ENCODE measurements around the gene TIMP3.
"Not testable (repeated sequence)": the region's sequence is repeated elsewhere in the genome, so short reads cannot be mapped to it uniquely, and the experiment has no call there.

The TIMP3 gene

DNA sequence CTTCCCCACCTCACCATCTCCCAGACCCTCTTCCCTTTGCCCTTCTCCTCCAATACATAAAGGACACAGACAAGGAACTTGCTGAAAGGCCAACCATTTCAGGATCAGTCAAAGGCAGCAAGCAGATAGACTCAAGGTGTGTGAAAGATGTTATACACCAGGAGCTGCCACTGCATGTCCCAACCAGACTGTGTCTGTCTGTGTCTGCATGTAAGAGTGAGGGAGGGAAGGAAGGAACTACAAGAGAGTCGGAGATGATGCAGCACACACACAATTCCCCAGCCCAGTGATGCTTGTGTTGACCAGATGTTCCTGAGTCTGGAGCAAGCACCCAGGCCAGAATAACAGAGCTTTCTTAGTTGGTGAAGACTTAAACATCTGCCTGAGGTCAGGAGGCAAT is 58.2 kb downstream of the TIMP3 start:
- no peak for DNase-seq

- no peak for DNase-seq
Measured at GRCh38 chr22:32861330-32861729, 59.8 kb downstream of the TIMP3 start.

- no peak for DNase-seq
Measured at GRCh38 chr22:32862083-32862482, 60.6 kb downstream of the TIMP3 start.

GRCh38 chr22:32862936-32863661 is 61.6 kb downstream of the TIMP3 start:
- no peak for DNase-seq

DNA sequence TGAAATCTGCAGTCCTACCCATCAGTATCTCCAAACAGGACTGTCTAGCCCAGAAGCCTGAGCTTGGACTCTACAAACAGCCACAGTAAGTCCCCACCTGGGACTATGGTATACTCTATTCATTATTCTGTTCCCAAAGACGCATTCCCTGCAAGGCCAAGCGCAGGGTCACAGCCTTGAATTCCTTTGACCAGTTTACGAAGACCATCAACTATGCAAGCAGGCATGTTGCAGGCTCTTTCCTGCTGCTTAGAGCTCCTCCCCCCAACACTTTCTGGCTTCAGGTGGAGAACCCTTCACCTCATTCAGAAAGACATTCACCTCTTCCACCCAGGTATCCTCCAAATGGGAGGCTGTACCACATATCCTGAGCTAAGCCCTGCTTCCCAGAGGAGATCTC is 62.5 kb downstream of the TIMP3 start:
- no peak for DNase-seq

GRCh38 chr22:32864596-32864995 is 63.1 kb downstream of the TIMP3 start:
- DNase-seq, result no peak

DNA sequence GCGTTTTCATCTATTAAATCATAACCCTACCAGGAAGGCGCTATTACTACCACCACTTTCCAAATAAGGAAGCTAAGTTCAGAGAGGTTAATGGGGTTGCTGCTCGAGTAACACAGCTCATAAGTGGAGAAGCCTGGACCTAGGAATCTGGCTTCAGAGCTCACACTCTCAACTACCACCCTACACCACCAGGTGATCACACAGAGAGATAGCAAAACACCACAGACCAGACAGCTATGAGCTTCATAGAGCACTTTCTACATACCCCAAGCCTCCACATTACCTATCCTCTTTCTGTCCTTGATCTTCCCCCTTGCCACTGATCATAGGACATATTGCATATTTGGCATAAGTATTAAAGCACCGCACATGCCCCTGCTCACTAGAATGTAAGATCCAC is 65.4 kb downstream of the TIMP3 start:
- DNase-seq, result no peak

- no peak for DNase-seq
Measured at GRCh38 chr22:32868946-32869345, 67.4 kb downstream of the TIMP3 start.

GRCh38 chr22:32870474-32870873 is 69.0 kb downstream of the TIMP3 start:
- no peak for DNase-seq

DNA sequence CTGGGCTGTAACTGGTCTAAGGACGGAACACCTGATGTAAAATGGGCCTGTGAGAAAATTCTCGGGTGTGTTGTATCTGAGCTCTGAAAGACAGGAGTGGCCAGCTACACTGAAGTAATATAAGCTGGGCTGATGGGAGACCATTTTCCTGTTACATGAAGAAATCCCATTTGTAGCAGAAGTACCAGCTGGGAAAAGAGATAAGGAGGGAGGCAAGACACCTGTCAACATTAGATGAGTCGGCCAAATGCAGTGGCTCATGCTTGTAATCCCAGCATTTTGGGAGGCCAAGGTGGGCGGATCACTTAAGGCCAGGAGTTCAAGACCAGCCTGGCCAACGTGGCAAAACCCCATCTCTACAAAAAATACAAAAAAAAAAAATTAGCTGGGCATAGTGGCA is 72.1 kb downstream of the TIMP3 start:
- not testable (repeated sequence) for DNase-seq

DNA sequence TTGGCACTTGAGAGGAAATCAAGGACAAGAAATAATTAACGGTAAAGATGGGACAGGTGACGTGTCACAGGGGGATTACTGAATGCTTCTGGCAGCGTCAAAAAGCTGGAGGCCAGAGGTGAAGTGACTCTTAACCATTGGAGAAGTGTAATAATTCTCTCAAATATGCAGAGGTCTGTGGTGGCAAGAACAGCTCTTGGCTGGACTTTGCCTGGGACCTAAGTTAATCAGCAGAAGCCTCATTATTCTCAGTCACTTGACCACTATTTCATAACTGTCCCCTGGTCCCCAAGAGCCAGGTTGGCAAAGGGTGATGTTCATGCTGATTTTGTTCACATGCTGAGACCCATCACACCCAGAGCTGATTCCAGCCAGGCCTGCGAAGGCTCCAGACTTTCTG is 72.9 kb downstream of the TIMP3 start:
- DNase-seq, result no peak

- no peak for DNase-seq
Measured at GRCh38 chr22:32874976-32875375, 73.5 kb downstream of the TIMP3 start.

DNA sequence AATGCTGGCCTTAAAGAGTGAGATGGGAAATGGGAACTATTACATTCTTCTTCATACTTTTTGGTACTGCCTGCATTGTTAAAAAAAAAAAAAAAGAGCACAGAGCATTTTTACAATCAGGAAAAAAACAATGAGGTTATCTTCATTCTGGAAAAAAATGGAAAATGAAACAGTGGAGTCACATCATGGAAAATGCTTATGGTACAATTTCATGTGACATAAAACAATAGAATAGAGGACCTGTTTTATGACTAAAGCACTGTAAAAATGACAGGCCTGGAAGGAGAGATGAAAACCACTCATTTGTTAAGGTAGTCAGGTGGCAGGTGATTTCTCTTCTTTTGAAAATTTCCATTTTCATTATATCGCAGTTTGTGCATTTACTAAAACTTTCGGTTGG is 75.0 kb downstream of the TIMP3 start:
- no peak for DNase-seq

GRCh38 chr22:32877196-32877595 is 75.7 kb downstream of the TIMP3 start:
- DNase-seq, result no peak

DNA sequence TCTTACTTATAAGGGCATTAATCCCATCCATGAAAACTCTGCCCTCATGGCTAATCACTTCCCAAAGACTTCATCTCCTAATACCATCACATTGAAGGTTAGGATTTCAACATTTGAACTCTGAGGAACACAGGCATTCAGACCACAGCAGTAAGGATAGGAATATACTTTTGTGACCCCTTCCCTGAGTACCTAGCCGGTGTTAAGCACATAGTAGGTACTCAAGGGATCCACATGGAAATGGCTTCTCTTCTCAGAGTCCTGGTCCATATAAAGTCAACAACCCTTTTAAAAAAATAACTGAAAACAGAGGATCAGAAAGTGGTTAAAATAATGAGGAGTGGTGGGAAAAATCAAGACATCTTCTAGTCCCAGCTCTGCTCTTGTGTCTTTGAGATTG is 78.0 kb downstream of the TIMP3 start:
- DNase-seq, result no peak

GRCh38 chr22:32880061-32880460 is 78.6 kb downstream of the TIMP3 start:
- no peak for DNase-seq

GRCh38 chr22:32880505-32880892 is 79.0 kb downstream of the TIMP3 start:
- DNase-seq, result no peak

- DNase-seq, result no peak
Measured at GRCh38 chr22:32880893-32881596, 79.5 kb downstream of the TIMP3 start.

- DNase-seq, result no peak
Measured at GRCh38 chr22:32882360-32882755, 80.9 kb downstream of the TIMP3 start.

DNA sequence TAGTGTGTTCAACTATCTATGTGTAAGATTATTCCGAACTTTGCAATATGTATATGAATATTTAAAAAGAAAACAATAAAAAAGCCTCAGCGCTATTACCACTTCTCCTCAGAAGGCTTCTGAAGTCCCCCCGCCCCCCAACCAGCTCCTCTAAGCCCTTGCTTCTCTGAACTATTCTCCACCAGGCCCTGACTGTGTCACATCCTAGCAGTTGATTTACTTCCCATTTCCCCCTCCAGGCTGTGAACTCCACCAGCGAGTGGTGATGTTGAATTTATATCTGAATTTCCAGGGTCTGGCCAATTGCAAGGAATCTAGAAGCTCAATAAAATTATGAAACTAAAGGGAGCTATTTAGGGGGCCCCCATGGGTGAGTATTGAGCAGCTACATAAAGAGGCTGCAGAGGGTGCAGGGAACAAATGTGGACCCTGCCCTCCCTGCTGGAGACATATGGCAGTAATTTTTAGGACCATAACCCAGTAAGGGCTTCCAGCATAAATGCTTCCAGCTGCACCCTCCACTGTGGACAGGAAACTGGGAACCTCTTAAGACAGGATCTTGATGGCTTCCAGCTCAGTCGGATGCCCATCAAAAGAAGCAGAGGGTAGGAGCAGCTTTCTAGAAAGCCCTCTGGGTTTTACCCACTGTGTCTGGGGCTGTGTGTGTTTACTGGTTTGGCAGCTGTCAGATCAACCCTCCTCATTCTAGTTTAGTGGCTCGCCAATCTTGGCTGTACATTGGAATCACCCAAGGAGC is 81.4 kb downstream of the TIMP3 start:
- DNase-seq, result no peak

DNA sequence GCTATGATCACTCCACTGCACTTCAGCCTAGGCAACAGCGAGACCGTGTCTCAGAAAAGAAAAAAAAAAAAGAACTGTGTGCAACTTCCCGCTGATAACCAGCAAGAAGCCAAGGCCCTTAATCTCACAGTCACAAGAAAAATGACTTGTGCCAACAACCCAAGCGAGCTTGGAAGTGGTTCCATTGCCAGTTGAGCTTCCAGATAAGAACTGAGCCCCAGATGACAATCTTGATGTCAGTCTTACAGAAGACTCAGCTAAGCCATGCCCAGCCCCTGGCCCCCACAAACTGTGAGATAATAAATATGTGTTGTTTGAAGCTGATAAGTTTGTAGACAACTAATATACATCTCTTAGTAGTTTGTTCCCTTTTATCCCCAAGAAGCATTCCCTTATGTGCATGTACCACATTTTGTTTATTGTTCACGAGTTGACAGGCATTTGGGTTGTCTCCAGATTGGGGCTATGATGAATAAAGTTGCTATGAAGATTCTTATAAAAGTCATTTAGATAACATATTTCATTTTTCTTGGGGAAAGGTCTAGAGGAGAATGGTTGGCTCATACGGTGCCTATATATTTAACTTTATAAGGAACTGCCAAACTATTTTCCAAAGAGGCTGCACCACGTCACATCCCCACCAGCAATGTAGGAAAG is 85.9 kb downstream of the TIMP3 start:
- no peak for DNase-seq

- no peak for DNase-seq
Measured at GRCh38 chr22:32888976-32889375, 87.5 kb downstream of the TIMP3 start.

DNA sequence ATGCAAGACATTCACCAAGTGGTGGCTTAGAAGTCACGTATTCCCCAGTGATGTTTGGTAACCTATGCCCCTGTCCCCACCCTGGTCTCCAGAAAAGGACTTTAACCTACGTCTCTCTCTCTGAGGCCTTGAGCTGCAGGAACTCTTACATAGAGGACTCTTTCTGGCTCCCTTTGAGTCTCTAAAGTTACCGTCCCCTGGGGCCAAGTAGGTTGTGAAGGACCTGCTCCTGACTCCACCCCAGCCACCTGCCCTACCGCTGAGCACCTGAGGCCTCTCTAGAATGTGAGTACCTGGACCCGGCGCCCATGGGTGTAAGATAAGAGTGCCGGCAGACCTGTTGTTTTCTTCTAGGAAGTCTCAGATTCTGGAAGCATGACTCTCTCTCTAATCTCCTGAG is 95.4 kb downstream of the TIMP3 start:
- no peak for DNase-seq

DNA sequence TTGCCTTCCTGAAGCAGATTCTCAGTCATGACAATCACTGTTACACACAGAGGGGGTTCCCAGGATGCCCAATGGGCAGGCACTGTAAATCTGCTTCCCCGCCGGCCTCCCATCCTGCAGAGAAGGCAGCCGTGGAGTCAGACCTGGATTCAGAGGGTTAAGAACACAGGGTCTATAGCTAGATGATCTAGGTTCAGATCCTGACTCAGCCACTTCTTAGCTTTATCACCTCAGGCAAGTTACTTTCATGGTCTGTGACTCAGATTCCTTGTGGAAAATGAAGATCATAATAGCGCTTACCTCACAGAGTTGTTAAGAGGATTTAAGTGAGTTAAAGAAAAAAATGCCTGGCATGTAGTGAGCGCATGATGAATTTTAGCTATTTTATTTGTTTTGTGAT is 95.9 kb downstream of the TIMP3 start:
- DNase-seq, result no peak
